Calu3 (cell line): ENCODE data around the gene SREBF2. TPM values are rescaled to one million over a fixed set of nuclear protein-coding genes. Genes with fewer than 3 reads are reported as not detected.

Source experiments
- BruUV-seq: library from RNA; stranded (reverse); fragments of 400-500 nt; replicated peaks from 2 replicates; lab custom pipeline; 2021; lab: Mats Ljungman, UMichigan
- CTCF ChIA-PET: fragments of 300-600 bp; sonication (Branson Sonifier 250); formaldehyde crosslinking; loops from one replicate; lab custom pipeline; 2022; ENCODE audit warnings: antibody characterized with exemption; lab: Charles Lee
- DNase-seq: peaks from one replicate; pipeline ENCODE4 v3.0.0; 2022
- H3K27ac Mint-ChIP-seq: one replicate; pipeline ENCODE4 v1.8.0; 2022; ENCODE audit warnings: mixed read lengths; ENCODE audit not compliant: unreplicated experiment
- H3K27me3 Mint-ChIP-seq: one replicate; pipeline ENCODE4 v1.8.0; 2022; ENCODE audit warnings: mixed read lengths; ENCODE audit not compliant: unreplicated experiment
- H3K36me3 Mint-ChIP-seq: one replicate; pipeline ENCODE4 v1.8.0; 2022; ENCODE audit warnings: mild to moderate bottlenecking, moderate library complexity, mixed read lengths; ENCODE audit not compliant: insufficient read depth, unreplicated experiment
- H3K4me1 Mint-ChIP-seq: one replicate; pipeline ENCODE4 v1.8.0; 2022; ENCODE audit warnings: mild to moderate bottlenecking, low read depth, mixed read lengths; ENCODE audit not compliant: unreplicated experiment
- H3K4me3 Mint-ChIP-seq: one replicate; pipeline ENCODE4 v1.8.0; 2022; ENCODE audit warnings: mild to moderate bottlenecking, low read depth, moderate library complexity, mixed read lengths; ENCODE audit not compliant: unreplicated experiment
- H3K9me3 Mint-ChIP-seq: one replicate; pipeline ENCODE4 v1.8.0; 2022; ENCODE audit warnings: low read depth, mixed read lengths; ENCODE audit not compliant: unreplicated experiment
- CTCF ChIP-seq: fragments of 200-600 bp; IDR thresholded peaks from one replicate; pipeline ENCODE4 v1.8.0; 2022; ENCODE audit warnings: antibody characterized with exemption; ENCODE audit not compliant: unreplicated experiment
- intact Hi-C: fragments of 100-400 bp; cut with micrococcal nuclease; formaldehyde crosslinking; loops from one replicate; pipeline ENCODE4 v1.10.0; 2022; ENCODE audit not compliant: unreplicated experiment
- total RNA-seq: library from RNA; stranded (reverse); gene quantifications from 2 replicates; pipeline ENCODE4 v1.2.3, GENCODE V29; 2022

Gene SREBF2
- total RNA-seq, 1 experiment from 2014 or later: 159 TPM

- no peak for TF ChIP-seq CTCF
- intact Hi-C loops: no loop called here
- BruUV-seq: no TSS peak
- no peak for DNase-seq
- no peaks in the 10 kb centered on the region for H3K9me3 Mint-ChIP-seq
- peaks cover 12% of the 10 kb centered on the region for H3K36me3 Mint-ChIP-seq
- peaks cover 39% of the 10 kb centered on the region for H3K27me3 Mint-ChIP-seq
- peak overlapping the region; percentile 19 for H3K4me3 Mint-ChIP-seq
- H3K4me1 Mint-ChIP-seq: peaks cover 7% of the 10 kb centered on the region
- CTCF ChIA-PET: interaction anchor here (0.9 kb wide), 1 partner anchor 21 kb away, joined by 3 read pairs; no protein-coding TSS in a partner anchor
- no peak overlapping the region for H3K27ac Mint-ChIP-seq
These were observed 86.7 kb downstream of the SREBF2 start for GRCh38 chr22:41919357-41920224.

- TF ChIP-seq CTCF: no peak
- peaks cover 12% of the 10 kb centered on the region for H3K36me3 Mint-ChIP-seq
- H3K4me3 Mint-ChIP-seq: peak overlapping the region; percentile 19
- H3K27me3 Mint-ChIP-seq: peaks cover 45% of the 10 kb centered on the region
- no peak for DNase-seq
- CTCF ChIA-PET: no interaction called here
- no TSS peak for BruUV-seq
- H3K9me3 Mint-ChIP-seq: no peaks in the 10 kb centered on the region
- intact Hi-C loops: no loop called here
- H3K27ac Mint-ChIP-seq: no peak overlapping the region
- peaks cover 7% of the 10 kb centered on the region for H3K4me1 Mint-ChIP-seq
These were observed 87.5 kb downstream of the SREBF2 start for GRCh38 chr22:41920271-41920976.

- Mint-ChIP-seq H3K9me3 (no peaks in the 10 kb centered on the region), H3K27ac (no peak overlapping the region), H3K4me1 (peaks cover 14% of the 10 kb centered on the region), H3K36me3 (peaks cover 25% of the 10 kb centered on the region), H3K4me3 (no peak overlapping the region), H3K27me3 (peaks cover 45% of the 10 kb centered on the region)
- intact Hi-C loops: no loop called here
- CTCF ChIA-PET: interaction anchor here (0.9 kb wide), 1 partner anchor 18 kb away, joined by 3 read pairs; no protein-coding TSS in a partner anchor
- TF ChIP-seq CTCF: no peak
- DNase-seq: no peak
- no TSS peak for BruUV-seq
These were observed 89.4 kb downstream of the SREBF2 start for GRCh38 chr22:41922328-41922727.

GRCh38 chr22:41922940-41923594 is 90.2 kb downstream of the SREBF2 start:
- no peak overlapping the region for H3K4me3 Mint-ChIP-seq
- no peaks in the 10 kb centered on the region for H3K9me3 Mint-ChIP-seq
- intact Hi-C loops: no loop called here
- TF ChIP-seq CTCF: no peak
- BruUV-seq: no TSS peak
- H3K27me3 Mint-ChIP-seq: peaks cover 46% of the 10 kb centered on the region
- CTCF ChIA-PET: interaction anchor here (0.9 kb wide), 1 partner anchor 18 kb away, joined by 3 read pairs; no protein-coding TSS in a partner anchor
- H3K27ac Mint-ChIP-seq: no peak overlapping the region
- DNase-seq: no peak
- peaks cover 30% of the 10 kb centered on the region for H3K36me3 Mint-ChIP-seq
- peaks cover 12% of the 10 kb centered on the region for H3K4me1 Mint-ChIP-seq
